ENCODE results near the gene RPL38.

The RPL38 gene

GRCh38 chr17:74227271-74228080 is 24.0 kb downstream of the RPL38 start:
- DNase-seq: no peak

DNA sequence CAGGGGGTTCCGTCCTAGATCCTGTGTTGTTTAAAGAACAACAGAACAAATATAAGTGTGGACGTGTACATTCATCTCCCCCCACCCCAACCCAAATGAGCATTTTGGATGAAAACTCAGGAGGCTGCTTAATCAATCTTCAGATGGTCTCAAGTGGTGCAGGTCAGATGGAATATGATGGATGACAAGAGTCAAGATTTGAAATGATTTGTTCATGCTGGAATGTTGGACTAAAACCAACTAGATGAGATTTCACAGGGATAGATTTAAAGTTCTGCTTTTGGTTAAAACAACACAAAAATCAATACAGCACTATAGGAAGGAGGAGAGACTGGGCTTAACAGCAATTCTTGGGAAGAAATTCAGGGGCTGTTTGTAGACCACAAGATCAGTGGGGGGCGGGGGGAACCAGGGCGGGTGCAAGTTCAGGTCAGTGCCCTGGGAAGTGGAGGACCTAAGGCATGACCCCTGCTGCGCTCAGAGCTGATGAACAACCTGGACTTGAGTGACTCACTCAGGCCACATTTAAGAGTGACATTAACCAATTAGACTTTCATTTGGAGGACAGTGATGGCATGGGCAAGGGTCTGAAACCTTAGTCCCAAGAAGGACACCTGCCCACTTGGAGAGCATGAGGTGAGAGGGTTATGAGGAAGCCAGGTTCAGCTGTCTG is 25.0 kb downstream of the RPL38 start:
- DNase-seq: no peak

- no peak for DNase-seq
Observed at GRCh38 chr17:74230896-74231295, 27.4 kb downstream of the RPL38 start.

DNA sequence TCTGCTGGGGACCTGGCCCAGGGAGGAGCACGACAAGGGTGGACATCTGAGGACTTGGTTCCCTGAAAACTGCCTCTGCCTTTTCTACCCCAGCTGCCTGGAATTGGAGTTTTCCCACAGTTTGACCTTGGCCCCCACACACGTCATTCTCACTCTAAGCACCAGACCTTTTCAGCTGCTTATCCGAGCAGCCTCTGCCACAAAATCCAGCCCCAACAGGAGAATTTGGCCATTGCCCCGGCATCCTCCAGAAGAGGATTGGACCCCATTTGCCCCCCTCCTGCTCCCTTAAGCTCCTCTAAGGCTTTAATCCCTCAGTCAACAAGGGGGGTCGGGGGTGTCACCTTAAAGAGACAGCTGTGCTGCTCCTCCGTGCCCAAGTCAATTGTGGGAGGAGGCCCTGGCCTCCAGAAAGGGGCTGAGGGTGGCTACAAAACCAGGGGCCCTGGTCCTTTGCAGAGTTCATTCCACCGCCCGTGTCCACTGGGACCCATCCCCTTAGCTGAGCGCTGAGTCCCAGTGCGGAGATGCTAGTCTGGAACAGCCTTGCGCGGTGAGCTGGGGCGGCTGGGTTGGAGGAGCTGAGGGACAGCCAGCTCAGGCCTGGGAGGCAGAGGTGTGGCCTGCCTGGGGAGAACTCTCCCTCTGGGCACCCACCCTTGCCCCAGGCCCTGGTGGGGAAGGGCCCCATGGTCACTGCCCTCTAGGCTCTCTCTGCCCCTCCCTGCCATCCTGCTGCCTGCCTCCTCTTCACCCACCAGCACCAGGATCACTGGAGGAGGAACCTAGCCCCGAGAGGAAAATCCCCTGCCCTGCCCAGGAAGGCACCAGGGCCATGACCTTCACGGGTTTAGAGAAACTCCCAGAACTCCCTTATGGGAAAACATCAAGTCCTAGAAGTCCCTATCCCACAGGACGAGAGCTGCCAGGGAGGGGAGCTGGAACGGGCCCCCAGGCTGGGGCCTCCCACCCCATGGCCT is 28.7 kb downstream of the RPL38 start:
- DNase-seq: no peak

DNA sequence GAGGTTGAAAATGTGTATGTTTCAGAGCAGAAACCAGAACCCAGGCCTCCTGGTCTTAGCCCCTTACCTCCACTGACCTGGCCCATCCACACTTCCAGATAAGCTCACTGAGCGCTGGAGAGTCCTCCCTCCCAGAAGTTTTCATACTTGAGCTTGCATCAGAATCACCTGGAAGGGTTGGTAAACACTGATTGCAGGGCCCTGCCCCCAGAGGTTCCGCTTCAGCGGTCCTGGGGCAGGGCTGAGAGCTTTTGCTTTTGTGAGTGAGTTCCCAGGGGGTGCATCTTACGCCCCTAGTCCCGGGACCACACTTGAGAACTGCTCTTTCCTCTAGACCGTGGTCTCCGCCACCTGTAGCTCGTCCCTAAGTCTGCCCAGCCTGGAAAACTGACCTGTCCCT is 30.5 kb downstream of the RPL38 start:
- no peak for DNase-seq

GRCh38 chr17:74234486-74234885 is 31.0 kb downstream of the RPL38 start:
- DNase-seq: no peak

DNA sequence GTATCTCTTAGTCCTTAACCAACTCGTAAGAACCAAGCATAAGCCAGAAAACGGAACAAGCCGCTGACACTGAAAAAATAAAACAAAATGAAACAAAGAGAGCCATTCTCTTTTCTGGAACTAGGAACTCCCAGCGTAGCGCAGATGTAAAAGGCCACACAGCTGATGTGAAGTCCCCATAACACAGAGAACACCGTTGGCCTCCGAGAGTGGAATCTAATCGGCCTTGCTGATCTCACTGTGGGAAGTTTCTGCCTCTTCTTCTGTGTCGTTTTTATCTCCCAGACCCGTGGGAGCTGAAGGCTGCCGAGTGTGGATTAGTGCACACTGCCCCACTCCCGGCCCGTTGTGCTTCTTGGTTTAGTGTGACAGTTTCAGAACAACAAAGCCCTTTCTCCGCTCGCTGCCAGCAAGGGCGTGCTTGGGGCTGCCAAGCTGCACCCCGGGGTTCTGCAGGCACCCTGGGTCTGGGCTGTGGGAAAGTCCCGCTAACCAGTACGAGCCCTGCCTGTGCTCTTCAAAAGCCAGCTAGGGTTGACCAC is 31.6 kb downstream of the RPL38 start:
- DNase-seq: peak in 12 of 14 donors; percentile 31 to 80 (median 66)

GRCh38 chr17:74235911-74236371 is 32.5 kb downstream of the RPL38 start:
- peak in 4 of 14 donors; percentile 26 to 51 (median 36) for DNase-seq

GRCh38 chr17:74237321-74237720 is 33.8 kb downstream of the RPL38 start:
- no peak for DNase-seq

DNA sequence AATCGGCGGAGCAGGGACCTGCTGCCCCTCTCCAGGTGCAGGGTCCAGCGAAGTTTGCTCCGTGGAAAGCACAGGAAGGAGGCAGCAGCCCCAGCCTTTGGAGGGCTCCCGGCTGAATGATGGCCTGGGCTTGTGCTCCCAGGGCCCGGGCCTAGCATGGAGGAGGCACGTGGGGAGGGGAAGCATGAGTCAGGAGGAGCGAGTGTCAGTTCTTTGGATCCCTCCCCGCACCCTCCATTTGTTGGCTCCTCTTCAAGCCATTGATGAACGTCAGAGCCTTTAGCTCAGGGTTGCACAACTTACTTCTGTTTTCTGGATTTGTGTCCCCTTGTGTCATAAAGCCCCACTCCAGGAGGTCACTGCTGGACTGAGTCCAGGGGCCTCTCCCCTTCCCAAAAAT is 35.7 kb downstream of the RPL38 start:
- peak in 2 of 14 donors; percentile 51 to 63 for DNase-seq

GRCh38 chr17:74240618-74241205 is 37.2 kb downstream of the RPL38 start:
- DNase-seq: peak in 3 of 14 donors; percentile 12 to 43 (median 22)

DNA sequence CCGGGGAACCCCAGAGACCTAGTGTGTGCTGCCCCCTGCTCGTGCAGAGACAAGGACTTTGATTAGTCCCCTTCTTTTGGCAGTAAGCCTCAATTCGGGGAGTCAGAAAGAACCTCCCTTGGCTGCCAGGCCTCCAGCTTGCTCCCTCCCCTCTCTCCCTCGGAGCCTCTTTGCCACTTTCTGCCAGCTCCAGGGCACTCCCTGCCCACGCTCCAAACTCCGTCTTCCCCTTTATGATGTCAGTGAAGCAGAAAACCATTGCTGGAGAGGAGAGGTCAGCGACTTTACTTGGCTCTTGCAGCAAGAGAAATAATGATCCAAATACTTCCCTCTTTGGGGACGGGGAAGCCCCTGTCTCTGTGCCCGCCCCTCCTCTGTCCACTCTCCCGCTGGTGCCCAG is 38.0 kb downstream of the RPL38 start:
- DNase-seq: peak in 9 of 14 donors; percentile 14 to 66 (median 46)

DNA sequence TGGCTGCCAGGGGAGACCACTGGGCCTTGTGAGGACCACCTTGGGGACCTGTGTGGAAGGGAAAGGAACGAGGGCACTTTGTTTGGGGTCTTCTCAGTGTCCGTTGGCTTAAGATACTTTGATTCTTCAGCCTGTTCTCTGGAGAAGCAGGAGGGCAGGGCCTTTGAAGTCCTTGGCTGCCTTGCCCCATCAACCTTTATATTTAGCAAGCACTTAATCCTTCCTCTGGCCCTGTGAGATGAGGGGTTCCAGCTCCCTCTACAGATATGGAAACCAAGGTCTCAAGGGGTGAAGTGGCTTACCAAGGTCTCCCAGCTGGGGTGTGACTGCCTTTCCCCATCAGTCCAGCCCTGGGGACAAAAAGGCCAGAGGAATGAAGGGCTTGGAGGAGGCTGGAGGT is 38.4 kb downstream of the RPL38 start:
- DNase-seq: no peak

DNA sequence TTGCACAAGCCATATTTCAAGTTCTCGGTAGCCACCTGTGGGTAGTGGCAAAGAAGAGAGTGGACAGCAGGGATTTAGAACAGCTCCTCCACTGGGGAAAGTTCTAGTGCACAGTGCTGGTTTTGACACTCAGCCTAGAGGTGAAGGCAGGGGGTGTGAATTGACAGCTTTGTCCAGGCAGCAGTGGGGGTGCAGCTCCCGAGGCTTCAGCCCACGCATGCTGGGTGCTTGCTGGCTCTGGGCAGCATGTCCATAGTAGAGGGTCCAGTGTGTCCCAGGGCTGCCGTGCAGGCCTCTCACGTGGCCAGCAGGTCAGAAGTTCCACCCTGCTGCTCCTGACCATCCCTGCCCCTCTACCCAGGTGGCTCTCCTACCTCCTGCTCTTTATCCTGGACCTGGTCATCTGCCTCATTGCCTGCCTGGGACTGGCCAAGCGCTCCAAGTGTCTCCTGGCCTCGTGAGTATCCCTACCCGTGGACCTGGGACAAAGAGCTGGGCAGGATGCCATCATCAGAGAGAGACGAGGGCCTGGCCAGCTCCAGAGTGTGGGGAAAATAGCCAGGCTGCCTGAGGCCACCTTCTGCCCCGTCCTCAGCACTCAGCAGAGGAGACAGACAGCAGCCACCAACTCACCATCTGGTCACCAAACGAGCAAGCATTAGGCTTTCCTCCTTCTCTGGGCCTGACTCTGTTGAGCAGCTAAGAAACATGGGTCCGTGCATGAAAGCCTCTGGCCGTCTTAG is 39.7 kb downstream of the RPL38 start:
- DNase-seq: peak in 12 of 14 donors; percentile 16 to 98 (median 50)

GRCh38 chr17:74244128-74244527 is 40.6 kb downstream of the RPL38 start:
- DNase-seq: no peak

- peak in 12 of 14 donors; percentile 15 to 73 (median 50) for DNase-seq
Observed at GRCh38 chr17:74244548-74244947, 41.1 kb downstream of the RPL38 start.

- peak in 13 of 14 donors; percentile 44 to 92 (median 85) for DNase-seq
Observed at GRCh38 chr17:74245145-74245831, 41.8 kb downstream of the RPL38 start.

DNA sequence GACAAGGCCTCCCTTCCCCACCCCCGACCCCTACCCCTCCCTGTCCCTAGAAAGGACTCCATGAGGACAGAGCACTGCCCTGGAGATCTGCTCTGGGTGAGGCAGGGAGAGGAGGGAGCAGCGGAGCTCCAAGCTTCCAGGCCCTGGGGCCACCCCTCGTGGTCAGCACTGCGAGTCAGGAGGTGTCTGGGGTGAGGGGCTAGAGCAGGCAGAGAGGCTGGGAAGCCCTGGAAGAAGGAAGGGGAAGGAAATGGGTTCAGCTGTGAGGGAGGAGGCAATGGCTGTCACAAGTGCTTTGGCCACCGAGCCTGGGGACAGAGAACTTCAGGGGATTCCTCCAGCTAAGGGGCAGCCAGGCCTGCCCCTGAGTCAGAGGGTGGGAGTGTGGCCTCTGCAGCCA is 42.4 kb downstream of the RPL38 start:
- DNase-seq: no peak

DNA sequence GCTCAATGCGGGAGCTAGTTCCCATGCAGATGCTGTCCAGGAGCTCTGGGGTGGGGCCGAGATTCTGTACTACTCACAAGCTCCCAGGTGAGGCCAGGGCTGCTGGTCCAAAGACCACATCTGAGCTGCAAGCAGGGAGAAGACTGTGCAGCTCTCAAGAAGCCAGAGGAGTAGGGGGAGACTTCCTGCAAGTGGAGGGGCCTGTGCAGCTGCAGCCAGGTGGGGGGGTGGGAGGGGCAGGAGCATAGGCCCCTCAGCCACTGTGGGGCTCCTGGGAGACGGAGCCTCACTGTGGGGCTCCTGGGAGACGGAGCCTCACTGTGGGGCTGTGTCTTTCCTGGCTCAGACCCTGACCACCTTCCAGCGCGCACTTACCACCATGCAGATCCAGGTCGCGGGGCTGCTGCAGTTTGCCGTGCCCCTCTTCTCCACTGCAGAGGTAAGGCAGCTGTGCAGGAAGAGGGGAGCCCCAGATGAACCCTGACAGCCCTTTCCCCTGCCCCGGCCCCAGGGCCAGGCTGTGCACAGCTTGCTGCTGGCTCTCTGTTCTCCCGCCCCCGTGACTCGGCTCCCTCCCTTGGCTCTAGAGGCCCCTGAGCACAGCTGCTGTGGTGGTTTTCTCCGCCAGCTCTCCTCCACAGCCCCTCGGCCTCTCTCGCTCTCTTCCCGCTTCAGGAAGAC is 46.3 kb downstream of the RPL38 start:
- peak in 2 of 14 donors; percentile 19 to 21 for DNase-seq
